HepG2 (cell line): Measurements from ENCODE around the gene GALNT5. TPM values are rescaled to one million over a fixed set of nuclear protein-coding genes. Genes with fewer than 3 reads are reported as not detected.

Experiments used
- ATAC-seq: fragments of 200-7000 bp; cut with Tn5 transposase; 3 replicates; pipeline ENCODE4 v1.9.1; 2020; ENCODE audit warnings: mild to moderate bottlenecking, moderate library complexity
- BruUV-seq: library from RNA; stranded (reverse); fragments of 400-500 nt; replicated peaks from 2 replicates; lab custom pipeline; 2021; lab: Mats Ljungman, UMichigan
- CTCF ChIA-PET: fragments of 300-600 bp; formaldehyde crosslinking; extraction: SDS; loops from one replicate; lab custom pipeline; 2021; ENCODE audit warnings: low total read pairs, inconsistent platforms, low intra/inter-chr PET ratio; lab: Yijun Ruan, JAX
- POLR2A ChIA-PET: fragments of 350-600 bp; sonication (Branson Sonifier 250); formaldehyde crosslinking; loops from one replicate; lab custom pipeline; 2020; ENCODE audit warnings: antibody characterized with exemption, inconsistent platforms; lab: Yijun Ruan, JAX
- DNase-seq: peaks from one replicate; pipeline ENCODE4 v3.0.0-alpha.2; 2015; ENCODE audit warnings: low spot score
- FAIRE-seq: peaks from 3 replicates; lab custom pipeline; 2011; peaks lifted over from hg19 to GRCh38; lab: Jason Lieb, UNC
- H2AFZ ChIP-seq: one replicate; pipeline ENCODE4 v1.6.1; 2011; ENCODE audit warnings: low read length, inconsistent platforms
- H3K27ac ChIP-seq: fragments of 300-600 bp; 3 replicates; pipeline ENCODE4 v1.8.0; 2011; ENCODE audit warnings: mixed run types, mild to moderate bottlenecking, mixed read lengths, low read length, inconsistent platforms; ENCODE audit not compliant: insufficient read depth; ENCODE audit errors: extremely low read length
- H3K27me3 ChIP-seq, 2 experiments: fragments of 200-600 bp in 1 of 2; 2 replicates in 1 of 2; 3 replicates in 1 of 2; pipeline versions ENCODE4 v1.6.0 to v1.8.0; 2011; ENCODE audit warnings: low read length in 2 of 2, mild to moderate bottlenecking in 2 of 2, moderate library complexity in 2 of 2, inconsistent platforms in 1 of 2; ENCODE audit not compliant: insufficient read depth in 2 of 2, control insufficient read depth in 1 of 2
- H3K36me3 ChIP-seq, 2 experiments: fragments of 200-600 bp in 1 of 2; replicated peaks in 1 of 2; 2 replicates in 1 of 2; 3 replicates in 1 of 2; pipeline versions ENCODE4 v1.5.1 to v1.8.0; 2011; ENCODE audit warnings: low read length in 2 of 2, inconsistent platforms in 1 of 2; ENCODE audit not compliant: insufficient read depth in 2 of 2, control insufficient read depth in 1 of 2
- H3K4me1 ChIP-seq: 2 replicates; pipeline ENCODE4 v1.5.1; 2012; ENCODE audit warnings: low read length, inconsistent platforms; ENCODE audit not compliant: insufficient read depth
- H3K4me2 ChIP-seq: 2 replicates; pipeline ENCODE4 v1.6.0; 2011; ENCODE audit warnings: low read depth, low read length, inconsistent platforms
- H3K4me3 ChIP-seq, 3 experiments: fragments of 200-600 bp in 1 of 3; sonication (generic), shearing (Covaris generic) in 1 of 3; replicated peaks in 1 of 3; 2 replicates each; pipeline ENCODE4 v1.5.1; 2011 to 2016; ENCODE audit warnings: low read length in 3 of 3, inconsistent platforms in 2 of 3, low read depth in 2 of 3, mild to moderate bottlenecking in 2 of 3, control low read depth in 1 of 3, mixed read lengths in 1 of 3; ENCODE audit not compliant: insufficient read depth in 1 of 3
- H3K79me2 ChIP-seq: one replicate; pipeline ENCODE4 v1.6.1; 2011; ENCODE audit warnings: low read length, inconsistent platforms; ENCODE audit not compliant: insufficient read depth
- H3K9ac ChIP-seq: 2 replicates; pipeline ENCODE4 v1.6.0; 2011; ENCODE audit warnings: mild to moderate bottlenecking, low read depth, low read length, inconsistent platforms; ENCODE audit not compliant: insufficient read depth
- H3K9me3 ChIP-seq: 2 replicates; pipeline ENCODE4 v1.5.1; 2012; ENCODE audit warnings: mild to moderate bottlenecking, low read length
- H4K20me1 ChIP-seq: 2 replicates; pipeline ENCODE4 v1.6.0; 2011; ENCODE audit warnings: inconsistent platforms, mild to moderate bottlenecking, low read length, moderate library complexity; ENCODE audit not compliant: insufficient read depth
- FOXK2 ChIP-seq: fragments of 450-650 bp; IDR thresholded peaks from 2 replicates; pipeline ENCODE4 v1.6.1; 2016
- GFI1 ChIP-seq: sonication (generic); formaldehyde crosslinking; IDR thresholded peaks from 2 replicates; pipeline ENCODE4 v1.5.0; 2020; ENCODE audit warnings: missing genetic modification reagents, mild to moderate bottlenecking, borderline replicate concordance
- HNRNPK ChIP-seq: fragments of 200-400 bp; formaldehyde crosslinking; IDR thresholded peaks from 2 replicates; pipeline ENCODE4 v1.6.1; 2018; ENCODE audit warnings: low read length, low read depth, moderate library complexity, mild to moderate bottlenecking; ENCODE audit not compliant: poor library complexity, severe bottlenecking
- HNRNPUL1 ChIP-seq: fragments of 200-400 bp; formaldehyde crosslinking; IDR thresholded peaks from 2 replicates; pipeline ENCODE4 v1.6.1; 2017; ENCODE audit warnings: low read depth, mild to moderate bottlenecking, low read length, moderate library complexity
- PRDM10 ChIP-seq: sonication (generic); formaldehyde crosslinking; IDR thresholded peaks from 2 replicates; pipeline ENCODE4 v1.4.0; 2020; ENCODE audit warnings: low read depth, missing genetic modification reagents
- TRIM24 ChIP-seq: sonication (generic); formaldehyde crosslinking; IDR thresholded peaks from 2 replicates; pipeline ENCODE4 v1.8.0; 2022; ENCODE audit warnings: mild to moderate bottlenecking, missing genetic modification reagents
- ZBTB8A ChIP-seq: sonication (generic); formaldehyde crosslinking; IDR thresholded peaks from 2 replicates; pipeline ENCODE4 v1.4.0; 2020; ENCODE audit warnings: mild to moderate bottlenecking, low read depth, missing genetic modification reagents, borderline replicate concordance
- ZNF24 ChIP-seq: fragments of 450-650 bp; IDR thresholded peaks from 2 replicates; pipeline ENCODE4 v1.6.1; 2017; ENCODE audit warnings: antibody characterized with exemption, mild to moderate bottlenecking
- ZNF30 ChIP-seq: sonication (generic); formaldehyde crosslinking; IDR thresholded peaks from 2 replicates; pipeline ENCODE4 v1.5.0; 2020; ENCODE audit warnings: mild to moderate bottlenecking, missing genetic modification reagents
- ZNF383 ChIP-seq: sonication (generic); formaldehyde crosslinking; IDR thresholded peaks from 2 replicates; pipeline ENCODE4 v1.4.0; 2020; ENCODE audit warnings: missing genetic modification reagents, mild to moderate bottlenecking, borderline replicate concordance
- ZNF468 ChIP-seq: sonication (generic); formaldehyde crosslinking; IDR thresholded peaks from 2 replicates; pipeline ENCODE4 v1.8.0; 2022; ENCODE audit warnings: mild to moderate bottlenecking, moderate library complexity, missing genetic modification reagents
- ZNF720 ChIP-seq: sonication (generic); formaldehyde crosslinking; IDR thresholded peaks from 2 replicates; pipeline ENCODE4 v1.4.0; 2020; ENCODE audit warnings: missing genetic modification reagents
- ZNF879 ChIP-seq: sonication (generic); formaldehyde crosslinking; IDR thresholded peaks from 2 replicates; pipeline ENCODE4 v1.8.1; 2023; ENCODE audit warnings: missing genetic modification reagents
- WGBS: methylation state at CpG from one replicate; pipeline ENCODE4 v1.1.6; 2017; ENCODE audit warnings: low lambda C conversion rate; 5-methylcytosine and 5-hydroxymethylcytosine counted together
- in situ Hi-C: cut with HindIII; loops from 2 replicates; pipeline ENCODE4 v1.10.0; 2017; ENCODE audit warnings: low pct_unique_long_range_greater_than_20kb; ENCODE audit not compliant: extremely low pct_ligation_motif_present
- intact Hi-C: fragments of 100-400 bp; cut with micrococcal nuclease; formaldehyde crosslinking; loops from one replicate; pipeline ENCODE4 v1.10.0; 2022; ENCODE audit not compliant: unreplicated experiment
- polyA plus RNA-seq, 8 experiments: library from polyadenylated mRNA; depleted of rRNA in 3 of 8; stranded (reverse) in 7 of 8; unstranded in 1 of 8; fragments of >200 nt; fragmentation: Illumina TruSeq in 4 of 8; extraction: Trizol in 4 of 8; gene quantifications; 2 replicates each; pipeline versions ENCODE4 v1.2.1 to v1.2.3, GENCODE V29; 2011 to 2016; ENCODE audit warnings: low read depth in 4 of 8, missing spikeins in 1 of 8, mixed read lengths in 1 of 8; ENCODE audit not compliant: insufficient read depth in 1 of 8
- total RNA-seq, 5 experiments: library from RNA; depleted of rRNA; stranded (reverse); fragments of >200 nt; fragmentation: Illumina TruSeq; extraction: Trizol; gene quantifications; 2 replicates each; pipeline ENCODE4 v1.2.3, GENCODE V29; 2016; ENCODE audit warnings: low read depth in 1 of 5
- TF ChIP-seq, protein P1 (sequence below): sonication (generic); formaldehyde crosslinking; IDR thresholded peaks from 2 replicates; pipeline ENCODE4 v1.8.1; 2023; ENCODE audit warnings: mild to moderate bottlenecking, inconsistent platforms, moderate library complexity, missing genetic modification reagents, borderline replicate concordance
- TF ChIP-seq, protein P2 (sequence below): sonication (generic); formaldehyde crosslinking; IDR thresholded peaks from 2 replicates; pipeline ENCODE4 v1.4.0; 2020; ENCODE audit warnings: mild to moderate bottlenecking, missing genetic modification reagents

Gene GALNT5
- total and polyA plus RNA-seq, 2 of the 13 experiments (the other 11 are each of a cell fraction or from before 2014, with no cell fraction given), result not detected

DNA sequence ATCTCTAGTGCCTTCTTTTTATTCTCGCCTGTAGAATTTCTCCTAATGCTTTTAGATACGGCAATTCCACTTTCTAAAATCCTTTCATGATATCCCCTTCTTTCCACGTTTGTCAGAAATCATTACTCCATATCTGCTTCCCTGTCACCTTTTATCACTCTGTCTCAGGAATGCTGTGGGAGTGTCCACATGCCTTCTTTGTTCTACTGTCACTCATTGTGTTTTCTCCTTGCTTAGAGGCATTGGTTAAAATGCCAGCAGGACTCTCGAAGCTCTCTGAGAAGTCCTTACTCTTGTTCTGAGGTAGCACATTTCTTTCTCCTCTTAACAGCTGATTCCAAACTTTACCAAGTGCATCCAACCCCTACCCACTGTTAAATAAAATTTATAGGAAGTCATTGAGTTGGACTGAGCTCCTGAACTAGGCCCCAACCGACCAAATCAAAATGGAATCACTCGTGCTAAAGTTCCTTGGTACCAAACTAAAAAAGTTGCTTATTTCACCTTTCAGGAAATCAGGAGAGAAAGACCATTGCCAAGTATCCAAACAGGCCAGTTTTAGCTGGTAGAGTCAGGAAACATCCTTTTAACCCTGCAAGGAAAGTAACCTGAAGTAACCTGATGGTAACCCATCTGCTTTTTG lies 10.6 kb upstream of the GALNT5 start:
- Histone ChIP-seq H3K4me2 (no peak overlapping the region), H2AFZ (no peak overlapping the region), H3K27ac (no peak overlapping the region), H3K79me2 (no peaks in the 10 kb centered on the region), H3K9me3 (no peaks in the 10 kb centered on the region), H4K20me1 (no peaks in the 10 kb centered on the region), H3K36me3 (no peaks in the 10 kb centered on the region), H3K9ac (no peak overlapping the region), H3K27me3 (no peaks in the 10 kb centered on the region), H3K4me1 (no peaks in the 10 kb centered on the region), H3K4me3 (no peak overlapping the region)
- DNase-seq, result no peak
- POLR2A ChIA-PET, result no interaction called here
- no peak for ATAC-seq
- WGBS, result 15% methylated on average over 6 of the region's 6 CpGs
- CTCF ChIA-PET, result no interaction called here
- intact Hi-C loops (no loop called here), in situ Hi-C loops (no loop called here)
- no peak for FAIRE-seq
- BruUV-seq, result no TSS peak
- TF ChIP-seq HNRNPK (no peak), TRIM24 (CRISPR knock-in tag) (no peak), ZNF720 (CRISPR knock-in tag) (no peak), ZNF24 (no peak), FOXK2 (no peak), GFI1 (no peak), ZNF468 (CRISPR knock-in tag) (no peak), ZNF879 (CRISPR knock-in tag) (no peak), HNRNPUL1 (no peak), ZNF383 (CRISPR knock-in tag) (no peak), ZNF30 (CRISPR knock-in tag) (no peak), ZBTB8A (CRISPR knock-in tag) (no peak), PRDM10 (CRISPR knock-in tag) (no peak)
- TF ChIP-seq, protein P1, sequence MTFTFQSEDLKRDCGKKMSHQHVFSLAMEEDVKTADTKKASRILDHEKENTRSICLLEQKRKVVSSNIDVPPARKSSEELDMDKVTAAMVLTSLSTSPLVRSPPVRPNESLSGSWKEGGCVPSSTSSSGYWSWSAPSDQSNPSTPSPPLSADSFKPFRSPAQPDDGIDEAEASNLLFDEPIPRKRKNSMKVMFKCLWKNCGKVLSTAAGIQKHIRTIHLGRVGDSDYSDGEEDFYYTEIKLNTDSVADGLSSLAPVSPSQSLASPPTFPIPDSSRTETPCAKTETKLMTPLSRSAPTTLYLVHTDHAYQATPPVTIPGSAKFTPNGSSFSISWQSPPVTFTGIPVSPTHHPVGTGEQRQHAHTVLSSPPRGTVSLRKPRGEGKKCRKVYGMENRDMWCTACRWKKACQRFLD (CRISPR knock-in tag), result no peak
- TF ChIP-seq, protein P2, sequence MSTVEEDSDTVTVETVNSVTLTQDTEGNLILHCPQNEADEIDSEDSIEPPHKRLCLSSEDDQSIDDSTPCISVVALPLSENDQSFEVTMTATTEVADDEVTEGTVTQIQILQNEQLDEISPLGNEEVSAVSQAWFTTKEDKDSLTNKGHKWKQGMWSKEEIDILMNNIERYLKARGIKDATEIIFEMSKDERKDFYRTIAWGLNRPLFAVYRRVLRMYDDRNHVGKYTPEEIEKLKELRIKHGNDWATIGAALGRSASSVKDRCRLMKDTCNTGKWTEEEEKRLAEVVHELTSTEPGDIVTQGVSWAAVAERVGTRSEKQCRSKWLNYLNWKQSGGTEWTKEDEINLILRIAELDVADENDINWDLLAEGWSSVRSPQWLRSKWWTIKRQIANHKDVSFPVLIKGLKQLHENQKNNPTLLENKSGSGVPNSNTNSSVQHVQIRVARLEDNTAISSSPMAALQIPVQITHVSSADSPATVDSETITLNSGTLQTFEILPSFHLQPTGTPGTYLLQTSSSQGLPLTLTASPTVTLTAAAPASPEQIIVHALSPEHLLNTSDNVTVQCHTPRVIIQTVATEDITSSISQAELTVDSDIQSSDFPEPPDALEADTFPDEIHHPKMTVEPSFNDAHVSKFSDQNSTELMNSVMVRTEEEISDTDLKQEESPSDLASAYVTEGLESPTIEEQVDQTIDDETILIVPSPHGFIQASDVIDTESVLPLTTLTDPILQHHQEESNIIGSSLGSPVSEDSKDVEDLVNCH (CRISPR knock-in tag), result no peak
